Stimulated activated CD8-positive, alpha-beta memory T cell treated with anti-CD3 and anti-CD28 coated beads, Interleukin-2, amount 100 ng/mL, for 48 hours (primary cell): ENCODE results near the gene SLC25A33.

Experiments
- DNase-seq, 2 donors: peaks; one replicate each; pipeline ENCODE4 v3.0.0-alpha.2; 2020; ENCODE audit warnings: low read depth in 2 of 2

The SLC25A33 gene

GRCh38 chr1:9600861-9601834, 61.9 kb downstream of the SLC25A33 start:
- DNase-seq: no peak

GRCh38 chr1:9601942-9602793, 62.9 kb downstream of the SLC25A33 start:
- DNase-seq: no peak

GRCh38 chr1:9602794-9603167, 63.5 kb downstream of the SLC25A33 start:
- no peak for DNase-seq

- no peak for DNase-seq
Measured at GRCh38 chr1:9603307-9603706, 64.0 kb downstream of the SLC25A33 start.

GRCh38 chr1:9603766-9604753, 64.8 kb downstream of the SLC25A33 start:
- no peak for DNase-seq

GRCh38 chr1:9604836-9605235, 65.6 kb downstream of the SLC25A33 start:
- DNase-seq: no peak

GRCh38 chr1:9605946-9606455, 66.7 kb downstream of the SLC25A33 start:
- no peak for DNase-seq

- no peak for DNase-seq
Measured at GRCh38 chr1:9606458-9606857, 67.2 kb downstream of the SLC25A33 start.

- no peak for DNase-seq
Measured at GRCh38 chr1:9606948-9607347, 67.7 kb downstream of the SLC25A33 start.

- no peak for DNase-seq
Measured at GRCh38 chr1:9607352-9607751, 68.1 kb downstream of the SLC25A33 start.

GRCh38 chr1:9609998-9610397, 70.7 kb downstream of the SLC25A33 start:
- no peak for DNase-seq

- DNase-seq: no peak
Measured at GRCh38 chr1:9610548-9610947, 71.3 kb downstream of the SLC25A33 start.

- no peak for DNase-seq
Measured at GRCh38 chr1:9611716-9612115, 72.5 kb downstream of the SLC25A33 start.

- no peak for DNase-seq
Measured at GRCh38 chr1:9612162-9612845, 73.0 kb downstream of the SLC25A33 start.

- no peak for DNase-seq
Measured at GRCh38 chr1:9612871-9613624, 73.8 kb downstream of the SLC25A33 start.

GRCh38 chr1:9613625-9614299, 74.5 kb downstream of the SLC25A33 start:
- DNase-seq: no peak

GRCh38 chr1:9615316-9616063, 76.2 kb downstream of the SLC25A33 start:
- peak in 1 of 2 donors; percentile 37 for DNase-seq

GRCh38 chr1:9618909-9619679, 79.8 kb downstream of the SLC25A33 start:
- DNase-seq: no peak
